CD4-positive, CD25-positive, alpha-beta regulatory T cell (primary cell): ENCODE data around the gene CHD1. TPM values are rescaled to one million over a fixed set of nuclear protein-coding genes. Genes with fewer than 3 reads are reported as not detected.

Experiments
- ATAC-seq, 2 donors: fragments of 150-1000 bp; cut with Tn5 transposase; one replicate each; pipeline ENCODE4 v1.10.0; 2021; ENCODE audit warnings: low read depth in 2 of 2, moderate number of reproducible peaks in 2 of 2, moderate library complexity in 1 of 2
- DNase-seq, 3 donors: peaks; one replicate each; pipeline versions ENCODE4 v3.0.0 to v3.0.0-alpha.2; 2012 to 2022; ENCODE audit warnings: mixed read lengths in 1 of 3
- H3K27ac ChIP-seq: one replicate; pipeline ENCODE4 v1.7.0; 2013; ENCODE audit warnings: mild to moderate bottlenecking, low read length; ENCODE audit not compliant: insufficient read depth, poor library complexity, severe bottlenecking
- H3K27me3 ChIP-seq: one replicate; pipeline ENCODE4 v1.7.0; 2013; ENCODE audit warnings: low read length; ENCODE audit not compliant: control insufficient read depth, insufficient read depth
- H3K36me3 ChIP-seq: one replicate; pipeline ENCODE4 v1.7.0; 2013; ENCODE audit warnings: mild to moderate bottlenecking, low read length, moderate library complexity; ENCODE audit not compliant: control insufficient read depth, insufficient read depth
- H3K4me1 ChIP-seq: 2 replicates; pipeline ENCODE4 v1.7.0; 2013; ENCODE audit warnings: mild to moderate bottlenecking, low read length; ENCODE audit not compliant: insufficient read depth, control insufficient read depth, poor library complexity, severe bottlenecking
- H3K4me3 ChIP-seq: one replicate; pipeline ENCODE4 v1.7.0; 2013; ENCODE audit warnings: low read depth, mild to moderate bottlenecking, low read length, moderate library complexity
- H3K9me3 ChIP-seq, 2 experiments: 1 replicate in 1 of 2; 2 replicates in 1 of 2; pipeline ENCODE4 v1.7.0; 2013; ENCODE audit warnings: low read length in 2 of 2, mild to moderate bottlenecking in 1 of 2, moderate library complexity in 1 of 2; ENCODE audit not compliant: control insufficient read depth in 2 of 2
- H3K27ac Mint-ChIP-seq, 3 donors: one replicate each; pipeline ENCODE4 v1.8.0; 2020 to 2022; ENCODE audit warnings: mild to moderate bottlenecking in 3 of 3, mixed read lengths in 3 of 3, moderate library complexity in 2 of 3
- H3K27me3 Mint-ChIP-seq: one replicate; pipeline ENCODE4 v1.8.0; 2022; ENCODE audit warnings: mild to moderate bottlenecking, mixed read lengths
- H3K36me3 Mint-ChIP-seq: one replicate; pipeline ENCODE4 v1.8.0; 2020; ENCODE audit warnings: mixed read lengths
- H3K4me1 Mint-ChIP-seq, 4 donors: one replicate each; pipeline ENCODE4 v1.8.0; 2020 to 2022; ENCODE audit warnings: mixed read lengths in 4 of 4, mild to moderate bottlenecking in 1 of 4
- H3K4me3 Mint-ChIP-seq, 4 donors: one replicate each; pipeline ENCODE4 v1.8.0; 2020 to 2022; ENCODE audit warnings: mild to moderate bottlenecking in 4 of 4, mixed read lengths in 4 of 4, moderate library complexity in 3 of 4
- H3K9me3 Mint-ChIP-seq, 7 donors: one replicate each; pipeline ENCODE4 v1.8.0; 2020 to 2022; ENCODE audit warnings: mixed read lengths in 7 of 7, mild to moderate bottlenecking in 3 of 7, moderate library complexity in 2 of 7
- polyA plus RNA-seq, 4 donors: library from polyadenylated mRNA; unstranded; fragments of 300-500 nt; fragmentation: Illumina TruSeq; gene quantifications; one replicate each; pipeline ENCODE4 v1.2.3, GENCODE V29; 2021
- total RNA-seq: library from RNA; stranded (reverse); gene quantifications from one replicate; pipeline ENCODE4 v1.2.3, GENCODE V29; 2022

Gene CHD1
- total RNA-seq, result 172 TPM
- polyA plus RNA-seq, result 10 to 100 TPM in 1 of 4 donors, 1 to 10 TPM in 3; 7.8 to 12.3 (median 8.6) TPM

DNA sequence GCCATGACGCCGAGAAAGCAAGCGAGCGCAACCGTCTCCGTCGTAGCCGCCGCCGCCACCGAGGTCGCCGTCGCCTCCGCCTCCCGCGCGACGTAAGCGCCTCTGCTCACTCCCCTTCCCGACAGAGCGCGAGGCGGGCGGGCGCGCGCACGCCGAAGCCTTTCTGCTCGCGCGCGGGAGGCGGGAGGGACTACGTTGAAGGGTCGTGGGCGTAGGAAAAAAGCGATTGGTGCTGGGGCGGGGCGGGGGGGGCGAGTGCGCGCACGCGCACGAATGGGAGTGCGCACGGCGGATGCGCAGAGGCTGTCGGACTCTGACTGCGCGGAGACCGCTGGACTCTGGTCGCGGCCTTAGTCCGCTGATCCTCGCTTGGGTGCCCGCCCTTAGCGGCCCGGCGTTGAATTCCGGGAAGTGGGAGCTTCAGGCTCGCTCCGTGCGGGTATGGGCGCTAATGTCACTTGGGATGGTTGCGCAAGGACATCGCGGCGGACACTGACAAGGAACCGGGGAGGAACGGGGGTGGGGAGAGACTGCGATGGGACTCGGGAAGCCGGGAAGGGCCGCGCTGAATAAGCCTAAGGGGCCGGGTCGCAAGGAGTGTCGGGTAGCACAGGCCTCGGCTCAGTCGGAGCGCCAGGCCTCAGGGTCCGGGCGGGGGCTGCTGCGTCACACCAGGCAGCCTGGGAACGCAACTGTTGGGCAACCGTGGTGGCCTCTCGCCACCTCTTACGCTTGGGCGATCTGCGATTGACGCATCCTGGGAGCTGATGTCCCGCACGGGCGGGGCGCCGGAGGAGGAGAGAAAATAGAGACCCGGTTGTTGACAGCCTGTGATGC is at the start of gene CHD1:
TSS of gene CHD1 (minus strand) at position 135 of the 837 bp plus-strand sequence. CDS start 2,621 bp downstream, outside the sequence.
- peaks cover 62% of the 10 kb centered on the region for H3K4me1 ChIP-seq
- H3K27me3 Mint-ChIP-seq, result peaks cover 9% of the 10 kb centered on the region
- H3K27ac Mint-ChIP-seq, result peak within 1 kb of the TSS; percentile 98 to 100 (median 99)
- no peaks in the 10 kb centered on the region for H3K9me3 ChIP-seq
- no peaks in the 10 kb centered on the region for H3K27me3 ChIP-seq
- H3K9me3 Mint-ChIP-seq, result no peaks in the 10 kb centered on the region
- H3K4me3 ChIP-seq, result peak within 1 kb of the TSS; percentile 99
- peaks cover 30 to 80% (median 47%) of the 10 kb centered on the region in 4 donors for H3K4me1 Mint-ChIP-seq
- peak within 1 kb of the TSS; percentile 98 to 100 (median 99) for H3K4me3 Mint-ChIP-seq
- peaks cover 19% of the 10 kb centered on the region for H3K36me3 Mint-ChIP-seq
- peaks cover 20% of the 10 kb centered on the region for H3K36me3 ChIP-seq
- DNase-seq (peak; percentile 92 to 98 (median 97)), ATAC-seq (peak; percentile 79 to 81)
- H3K27ac ChIP-seq, result peak within 1 kb of the TSS; percentile 100

DNA sequence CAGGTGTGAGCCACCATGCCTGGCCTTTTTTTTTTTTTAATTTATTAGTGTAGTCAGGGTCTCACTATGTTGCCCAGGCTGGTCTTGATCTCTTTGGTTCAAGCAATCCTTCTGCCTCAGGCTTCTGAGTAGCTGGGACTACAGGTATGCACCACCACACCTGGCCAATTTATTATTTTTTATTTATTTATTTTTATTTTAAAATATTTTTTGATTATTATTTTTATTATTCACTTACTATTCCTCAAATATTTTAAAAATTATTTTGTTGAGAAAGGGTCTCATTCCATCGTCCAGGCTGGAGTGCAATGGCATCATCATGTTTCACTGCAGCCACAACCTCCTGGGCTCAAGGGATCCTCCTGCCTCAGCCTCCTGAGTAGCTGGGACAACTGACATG is 49.7 kb upstream of the CHD1 start:
- H3K36me3 Mint-ChIP-seq, result no peaks in the 10 kb centered on the region
- peaks cover 9 to 21% (median 19%) of the 10 kb centered on the region in 4 donors for H3K4me1 Mint-ChIP-seq
- Histone ChIP-seq H3K27me3 (peaks cover 4% of the 10 kb centered on the region), H3K4me3 (no peak overlapping the region), H3K4me1 (peaks cover 8% of the 10 kb centered on the region), H3K36me3 (no peaks in the 10 kb centered on the region), H3K27ac (no peak overlapping the region), H3K9me3 (no peaks in the 10 kb centered on the region)
- no peak overlapping the region for H3K4me3 Mint-ChIP-seq
- H3K27ac Mint-ChIP-seq, result no peak overlapping the region
- peaks cover 9% of the 10 kb centered on the region for H3K27me3 Mint-ChIP-seq
- no peak for DNase-seq
- ATAC-seq, result no peak
- no peaks in the 10 kb centered on the region for H3K9me3 Mint-ChIP-seq

DNA sequence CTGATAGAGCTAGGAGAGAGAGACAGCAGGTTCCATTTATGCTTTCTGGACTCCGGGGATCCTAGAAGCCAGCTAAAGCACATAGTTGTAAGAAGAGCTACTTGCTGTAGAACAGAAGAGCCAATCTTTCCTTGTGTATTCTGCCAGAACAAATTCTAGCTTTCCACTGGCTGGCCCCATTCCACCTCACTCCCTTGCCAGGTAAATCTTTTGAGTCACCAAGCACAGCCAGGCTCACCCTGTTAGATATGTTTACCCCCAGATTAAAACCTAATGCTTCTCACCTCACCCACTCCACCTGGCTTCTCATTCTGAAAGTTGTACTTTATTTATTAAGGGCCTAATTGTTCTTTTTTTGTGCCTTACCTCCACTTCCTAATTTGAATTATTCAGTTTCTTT is 48.9 kb upstream of the CHD1 start:
- DNase-seq, result no peak
- no peak for ATAC-seq
- Histone ChIP-seq H3K4me3 (no peak overlapping the region), H3K9me3 (no peaks in the 10 kb centered on the region), H3K27ac (no peak overlapping the region), H3K4me1 (peaks cover 8% of the 10 kb centered on the region), H3K36me3 (no peaks in the 10 kb centered on the region), H3K27me3 (peaks cover 4% of the 10 kb centered on the region)
- Mint-ChIP-seq H3K9me3 (no peaks in the 10 kb centered on the region), H3K27me3 (peaks cover 9% of the 10 kb centered on the region), H3K27ac (no peak overlapping the region), H3K4me1 (peaks cover 9 to 21% (median 19%) of the 10 kb centered on the region in 4 donors), H3K36me3 (no peaks in the 10 kb centered on the region), H3K4me3 (no peak overlapping the region)

DNA sequence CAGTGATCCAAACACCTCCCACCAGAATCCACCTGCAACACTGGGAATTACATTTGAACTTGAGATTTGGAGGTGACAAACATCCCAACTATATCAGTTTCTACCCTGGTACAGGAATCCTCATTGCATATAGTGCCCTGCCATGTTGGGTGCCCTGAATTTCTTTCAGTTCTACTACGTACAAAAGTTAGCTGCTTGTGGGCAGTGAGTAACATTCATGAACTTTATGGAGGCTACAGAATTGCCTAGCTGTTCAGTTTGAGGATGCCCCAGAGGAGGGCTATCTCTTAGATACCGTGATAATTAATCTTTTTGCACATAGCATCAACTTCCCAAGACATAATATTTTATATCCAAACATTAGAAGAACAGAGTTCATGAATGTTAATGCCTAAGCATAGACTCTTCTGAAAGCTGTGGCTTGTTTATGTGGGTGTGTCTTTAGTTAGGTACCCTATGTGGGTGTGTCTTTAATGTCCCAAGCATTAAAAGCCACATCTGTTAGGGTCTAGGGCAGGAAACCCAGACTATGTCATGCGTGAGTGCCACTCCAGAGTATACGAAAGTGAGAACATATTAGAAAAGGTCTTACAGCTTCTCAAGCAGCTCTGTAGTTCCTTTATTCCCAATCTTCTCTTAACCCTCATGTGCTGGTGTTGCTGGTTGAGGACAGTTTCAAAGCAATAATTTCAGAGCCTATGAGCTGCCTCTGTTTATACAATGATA is 47.0 kb upstream of the CHD1 start:
- H3K27ac Mint-ChIP-seq, result peak overlapping the region in 1 of 3 donors; percentile 49
- no peaks in the 10 kb centered on the region for H3K36me3 ChIP-seq
- H3K4me1 ChIP-seq, result peaks cover 8% of the 10 kb centered on the region
- no peaks in the 10 kb centered on the region for H3K36me3 Mint-ChIP-seq
- no peak overlapping the region for H3K27ac ChIP-seq
- DNase-seq (peak in 1 of 3 donors; percentile 6), ATAC-seq (peak; percentile 20 to 39)
- H3K9me3 Mint-ChIP-seq, result no peaks in the 10 kb centered on the region
- H3K9me3 ChIP-seq, result no peaks in the 10 kb centered on the region
- H3K4me3 ChIP-seq, result no peak overlapping the region
- H3K4me1 Mint-ChIP-seq, result peaks cover 9 to 21% (median 19%) of the 10 kb centered on the region in 4 donors
- peaks cover 3% of the 10 kb centered on the region for H3K27me3 ChIP-seq
- H3K27me3 Mint-ChIP-seq, result no peaks in the 10 kb centered on the region
- no peak overlapping the region for H3K4me3 Mint-ChIP-seq

DNA sequence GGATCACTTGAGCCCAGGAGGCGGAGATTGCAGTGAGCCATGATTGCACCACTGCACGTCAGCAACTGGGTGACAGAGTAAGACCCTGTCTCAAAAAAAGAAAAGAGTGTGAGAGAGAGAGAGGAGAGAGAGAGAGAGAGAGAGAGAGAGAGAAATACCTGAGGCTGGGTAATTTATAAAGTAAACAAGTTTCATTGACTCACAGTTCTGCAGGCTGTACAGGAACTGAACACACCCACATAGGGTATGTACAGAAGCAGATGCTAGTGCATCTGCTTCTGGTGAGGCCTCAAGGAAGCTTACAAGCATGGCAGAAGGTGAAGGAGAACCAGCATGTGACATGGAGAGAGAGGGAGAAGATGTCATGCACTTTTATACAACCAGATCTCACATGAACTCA is 46.4 kb upstream of the CHD1 start:
- Mint-ChIP-seq H3K27ac (no peak overlapping the region), H3K9me3 (no peaks in the 10 kb centered on the region), H3K4me1 (peaks cover 9 to 21% (median 19%) of the 10 kb centered on the region in 4 donors), H3K4me3 (peak overlapping the region in 2 of 4 donors; percentile 44 to 59), H3K27me3 (no peaks in the 10 kb centered on the region), H3K36me3 (no peaks in the 10 kb centered on the region)
- DNase-seq (peak in 1 of 3 donors; percentile 16), ATAC-seq (peak in 1 of 2 donors; percentile 34)
- Histone ChIP-seq H3K4me1 (peaks cover 8% of the 10 kb centered on the region), H3K4me3 (no peak overlapping the region), H3K36me3 (no peaks in the 10 kb centered on the region), H3K27me3 (peaks cover 3% of the 10 kb centered on the region), H3K9me3 (no peaks in the 10 kb centered on the region), H3K27ac (no peak overlapping the region)

DNA sequence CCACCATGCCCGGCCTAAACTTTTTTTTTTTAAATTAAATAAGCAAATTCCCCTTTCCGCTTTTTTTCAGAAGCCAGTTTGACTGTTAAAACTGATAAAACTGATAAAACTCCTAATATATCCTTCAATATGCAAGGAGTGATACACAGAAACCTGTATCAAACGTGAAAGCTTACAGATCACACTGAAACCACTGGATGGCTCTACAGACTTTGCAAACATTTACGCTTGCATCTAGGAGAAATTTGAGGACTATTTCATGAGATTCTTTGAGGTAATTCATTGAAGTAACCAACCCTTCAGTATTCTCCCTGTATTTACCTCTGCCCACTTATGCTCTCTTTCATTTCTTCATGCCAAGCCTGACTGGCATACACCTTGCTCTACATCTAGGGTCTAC is 40.6 kb upstream of the CHD1 start:
- H3K4me3 ChIP-seq, result no peak overlapping the region
- Mint-ChIP-seq H3K27ac (peak overlapping the region in 1 of 3 donors; percentile 45), H3K27me3 (peaks cover 12% of the 10 kb centered on the region), H3K9me3 (peaks cover 0 to 8% (median 0%) of the 10 kb centered on the region in 7 donors), H3K36me3 (no peaks in the 10 kb centered on the region), H3K4me1 (peaks cover 0 to 10% (median 0%) of the 10 kb centered on the region in 4 donors), H3K4me3 (no peak overlapping the region)
- H3K27ac ChIP-seq, result no peak overlapping the region
- ATAC-seq (no peak), DNase-seq (no peak)
- peaks cover 0 to 2% of the 10 kb centered on the region in 2 experiments for H3K9me3 ChIP-seq
- no peaks in the 10 kb centered on the region for H3K4me1 ChIP-seq
- H3K27me3 ChIP-seq, result peaks cover 3% of the 10 kb centered on the region
- H3K36me3 ChIP-seq, result no peaks in the 10 kb centered on the region

DNA sequence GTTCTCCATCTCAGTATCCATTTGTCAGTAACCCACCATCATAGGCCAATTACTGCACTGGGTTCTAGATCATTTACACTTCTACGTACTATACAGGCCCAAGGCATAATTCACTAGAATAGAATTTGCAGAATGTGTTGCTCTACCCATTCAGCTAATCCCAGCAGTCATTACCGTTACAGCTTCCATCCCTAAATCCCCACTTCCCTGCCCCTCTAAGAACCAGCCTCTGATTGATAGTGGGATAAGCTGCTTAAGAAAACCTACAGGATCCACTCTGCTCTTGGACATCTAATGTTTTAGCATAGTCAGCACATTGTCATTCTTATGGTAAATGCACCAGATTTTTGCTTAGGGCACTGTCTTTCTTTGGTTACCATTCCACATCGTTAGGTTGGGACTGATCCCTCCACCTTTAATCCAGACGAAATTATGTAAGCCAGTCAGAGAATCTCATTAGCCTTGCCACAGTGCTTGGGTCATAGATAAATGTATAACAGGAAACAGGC is 39.3 kb upstream of the CHD1 start:
- Mint-ChIP-seq H3K27me3 (peaks cover 12% of the 10 kb centered on the region), H3K27ac (no peak overlapping the region), H3K9me3 (peaks cover 0 to 8% (median 0%) of the 10 kb centered on the region in 7 donors), H3K4me3 (no peak overlapping the region), H3K36me3 (no peaks in the 10 kb centered on the region), H3K4me1 (peaks cover 0 to 5% (median 0%) of the 10 kb centered on the region in 4 donors)
- Histone ChIP-seq H3K27me3 (peaks cover 3% of the 10 kb centered on the region), H3K9me3 (peaks cover 0 to 2% of the 10 kb centered on the region in 2 experiments), H3K36me3 (no peaks in the 10 kb centered on the region), H3K27ac (no peak overlapping the region), H3K4me1 (no peaks in the 10 kb centered on the region), H3K4me3 (no peak overlapping the region)
- DNase-seq, result no peak
- ATAC-seq, result no peak
